ENCODE data around the gene PDE6D.
A peak's percentile ranks its signal among the peaks of the same experiment; 100 is the strongest.
"Not testable (repeated sequence)": the region's sequence is repeated elsewhere in the genome, so short reads cannot be mapped to it uniquely, and the experiment has no call there.

PDE6D gene

DNA sequence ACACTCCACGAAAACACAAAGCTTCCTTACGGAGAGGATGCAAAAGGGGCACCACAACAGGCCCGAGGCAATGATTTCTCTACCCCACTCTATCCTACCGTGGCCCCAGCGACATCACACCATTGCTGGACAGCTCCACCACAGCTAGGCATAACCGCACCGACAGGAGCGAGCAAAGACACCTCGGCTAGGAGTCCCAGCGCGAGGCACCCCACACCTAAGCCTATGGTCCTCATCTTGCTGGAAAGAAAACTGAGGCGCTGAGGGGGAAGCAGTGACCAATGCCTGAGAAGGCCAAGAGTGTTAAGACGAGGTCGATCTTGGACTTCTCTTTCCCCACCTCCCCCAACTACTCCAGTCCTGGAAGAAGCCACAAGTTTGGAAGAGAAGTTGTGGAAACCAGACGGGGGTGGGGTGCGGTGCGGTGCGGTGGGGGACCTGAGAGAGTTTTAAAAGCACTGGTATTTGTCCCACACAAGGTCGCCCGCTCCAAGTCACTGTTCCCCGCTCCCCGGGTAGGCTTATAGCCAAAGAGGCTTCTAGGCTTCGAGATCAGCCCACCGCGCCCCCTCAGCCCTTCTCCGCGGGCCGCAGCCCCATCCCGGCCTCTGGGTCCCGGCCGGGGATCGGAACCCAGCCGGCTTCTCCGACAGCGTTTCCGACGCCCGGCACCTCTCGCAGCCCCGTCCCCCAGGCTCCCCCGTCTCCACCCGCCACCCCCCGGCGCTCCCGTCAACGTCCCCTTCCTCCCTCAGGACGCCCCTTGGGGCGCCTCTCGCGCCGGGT lies 766 bp downstream of the PDE6D start:
- DNase-seq: no peak

DNA sequence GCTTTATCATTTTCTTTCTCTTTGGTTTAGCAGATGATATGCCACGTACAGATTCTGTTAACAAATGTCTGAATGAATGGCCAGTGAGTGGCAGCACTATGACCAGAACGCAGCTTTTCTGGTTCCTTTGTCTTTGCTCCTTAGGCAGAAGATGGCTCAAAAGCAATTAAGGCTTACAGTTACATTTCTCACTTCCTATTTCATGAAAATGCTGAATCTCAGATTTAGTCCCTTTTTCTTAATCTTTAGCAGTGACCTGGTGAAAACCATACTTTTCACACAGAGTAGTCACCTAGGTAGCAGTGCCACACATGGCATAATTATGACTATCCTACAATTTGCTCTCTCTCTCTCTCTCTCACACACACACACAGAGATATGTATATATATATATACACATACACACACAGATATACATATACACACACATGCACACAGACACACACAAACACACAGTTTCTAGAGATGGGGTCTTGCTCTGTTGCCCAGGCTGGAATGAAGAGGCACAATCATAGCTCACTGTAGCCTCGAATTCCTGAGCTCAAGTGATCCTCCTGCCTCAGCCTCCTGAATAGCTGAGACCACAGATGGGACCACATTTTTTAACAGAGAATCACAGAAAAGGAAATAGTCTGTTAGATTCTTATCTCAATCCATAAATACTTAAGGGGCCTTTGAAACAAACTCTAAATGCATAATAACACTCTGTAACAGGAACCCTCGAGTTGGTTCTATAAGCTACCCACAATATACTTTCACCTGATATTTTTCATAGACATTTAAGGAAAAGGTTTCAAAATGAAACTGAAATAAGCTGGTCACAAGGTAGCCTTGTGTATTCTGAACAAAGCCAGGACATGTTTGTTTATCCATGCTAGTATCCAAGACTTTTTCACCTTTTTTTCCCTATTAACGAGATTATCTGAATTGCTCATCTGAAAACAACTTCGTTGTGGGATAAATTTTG lies 11.6 kb downstream of the PDE6D start:
- no peak for DNase-seq

DNA sequence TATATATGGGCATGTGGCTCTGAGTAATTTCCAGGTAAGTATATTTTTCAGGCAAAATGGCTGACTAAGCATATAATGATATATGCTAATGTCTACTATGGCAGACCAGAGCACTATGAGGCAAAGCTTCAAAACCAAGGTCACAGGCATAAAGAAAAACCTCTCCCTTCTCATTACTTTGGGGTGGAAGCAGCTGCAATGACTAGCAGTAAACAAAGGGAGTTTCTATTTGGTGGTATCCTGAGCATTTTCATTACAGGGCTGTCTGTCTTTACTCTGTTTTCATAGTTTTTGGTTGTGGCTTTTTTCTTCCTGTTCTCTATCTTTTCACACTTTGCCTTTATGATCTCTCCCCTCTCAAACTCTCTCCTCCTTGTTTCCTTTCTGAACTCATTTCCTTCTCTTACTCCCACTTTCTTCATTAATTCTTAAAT lies 15.6 kb downstream of the PDE6D start:
- no peak for DNase-seq

DNA sequence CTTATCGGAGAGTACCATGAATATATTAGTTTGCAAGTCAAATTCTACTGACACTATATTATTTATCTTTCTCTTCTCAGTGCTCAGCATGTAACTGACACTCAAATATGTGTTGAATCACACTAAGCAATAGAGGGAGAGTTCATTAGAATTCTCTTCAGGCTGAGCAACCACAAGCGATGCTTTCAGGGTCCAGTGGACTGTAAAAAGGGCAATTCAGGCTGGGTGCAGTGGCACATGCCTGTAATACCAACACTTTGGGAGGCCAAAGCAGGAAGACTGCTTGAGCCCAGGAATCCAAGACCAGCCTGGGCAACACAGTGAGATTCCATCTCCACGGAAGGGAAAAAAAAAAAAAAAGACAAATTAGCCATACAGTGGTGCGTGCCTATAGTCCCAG lies 16.3 kb downstream of the PDE6D start:
- peak in 25 of 56 donors; percentile 2 to 62 (median 14) for DNase-seq

DNA sequence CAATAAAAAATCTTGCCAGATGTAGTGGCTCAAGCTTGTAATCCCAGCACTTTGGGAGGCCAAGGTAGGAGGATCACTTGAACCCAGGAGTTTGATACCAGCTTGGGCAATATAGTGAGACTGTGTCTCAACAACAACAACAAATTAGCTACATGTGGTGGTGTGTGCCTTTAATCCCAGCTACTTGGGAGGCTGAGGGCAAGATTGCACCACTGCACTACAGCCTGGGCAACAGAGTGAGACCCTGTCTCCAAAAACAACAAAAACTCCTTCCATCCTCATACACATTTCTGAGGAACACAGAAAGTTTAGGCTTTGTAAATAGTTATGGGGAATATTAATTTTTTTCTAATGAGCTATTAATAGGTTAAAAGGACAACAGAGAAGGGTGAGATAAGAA lies 17.0 kb downstream of the PDE6D start:
- no peak for DNase-seq

DNA sequence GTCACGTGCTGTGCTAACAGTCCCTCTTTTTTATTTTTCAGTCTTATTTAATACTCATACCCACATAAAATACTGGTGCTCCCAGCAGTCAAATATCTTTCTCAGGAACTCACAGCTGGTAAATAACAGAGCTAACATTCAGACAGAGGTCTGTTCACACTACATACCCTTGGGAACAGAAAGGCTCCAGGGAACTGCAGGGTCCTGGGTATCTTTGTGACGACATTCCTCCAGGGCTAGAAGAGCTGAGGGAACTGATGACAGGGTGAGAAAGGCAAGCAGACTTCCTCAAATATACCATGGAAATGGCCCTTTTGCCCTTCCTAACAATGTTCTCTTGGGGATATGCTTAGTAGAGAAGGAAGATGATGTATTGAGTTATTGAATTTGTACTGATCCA lies 19.3 kb downstream of the PDE6D start:
- no peak for DNase-seq

DNA sequence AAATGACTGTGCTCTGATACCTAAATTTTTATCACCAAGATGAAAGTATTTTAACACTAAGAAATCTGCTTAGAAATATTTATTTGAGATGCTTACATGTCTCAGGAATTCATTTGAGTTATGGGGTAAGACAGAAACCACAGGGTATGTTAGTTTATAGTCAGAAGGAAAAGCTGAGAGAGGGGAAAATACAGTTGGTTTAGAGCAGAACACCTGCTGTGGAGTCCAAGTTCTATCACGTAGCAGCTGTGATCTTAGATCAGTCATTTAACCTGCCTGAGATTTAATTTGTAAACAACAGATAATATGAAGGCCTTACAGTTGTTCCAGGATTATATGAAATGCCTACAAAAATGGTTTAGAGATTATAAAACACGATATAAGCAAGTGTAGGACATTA lies 29.0 kb downstream of the PDE6D start:
- no peak for DNase-seq

DNA sequence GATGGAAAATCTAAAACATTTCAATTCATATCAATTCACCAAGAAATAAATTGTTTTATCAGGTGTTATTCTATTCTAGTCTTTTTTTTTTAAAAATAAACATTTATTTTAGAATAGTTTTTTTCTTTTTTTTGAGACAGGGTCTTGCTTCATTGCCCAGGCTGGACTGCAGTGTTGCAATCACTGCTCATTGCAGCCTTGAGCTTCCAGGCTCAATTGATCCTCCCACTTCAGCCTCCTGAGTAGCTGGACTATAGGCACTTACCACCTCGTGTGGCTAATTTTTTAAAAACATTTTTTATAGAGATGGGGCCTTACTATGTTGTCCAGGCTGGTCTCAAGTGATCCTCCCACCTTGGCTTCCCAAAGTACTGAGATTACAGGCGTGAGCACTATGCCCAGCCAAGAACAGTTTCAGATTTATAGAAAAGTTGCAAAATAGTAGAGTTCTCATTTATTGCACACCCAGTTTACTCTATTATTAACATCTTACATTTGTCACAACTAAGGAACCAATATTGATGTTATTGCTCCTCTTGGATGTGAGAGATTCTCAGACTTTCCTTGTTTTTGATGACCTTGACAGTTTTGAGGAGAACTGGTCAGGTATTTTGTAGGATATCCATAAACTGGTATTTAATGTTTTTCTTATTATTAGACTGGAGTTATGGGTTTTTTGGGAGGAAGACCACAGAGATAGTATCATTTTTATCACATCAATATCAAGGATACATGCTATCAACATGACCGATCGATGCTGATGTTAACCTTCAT lies 29.9 kb downstream of the PDE6D start:
- DNase-seq: no peak

DNA sequence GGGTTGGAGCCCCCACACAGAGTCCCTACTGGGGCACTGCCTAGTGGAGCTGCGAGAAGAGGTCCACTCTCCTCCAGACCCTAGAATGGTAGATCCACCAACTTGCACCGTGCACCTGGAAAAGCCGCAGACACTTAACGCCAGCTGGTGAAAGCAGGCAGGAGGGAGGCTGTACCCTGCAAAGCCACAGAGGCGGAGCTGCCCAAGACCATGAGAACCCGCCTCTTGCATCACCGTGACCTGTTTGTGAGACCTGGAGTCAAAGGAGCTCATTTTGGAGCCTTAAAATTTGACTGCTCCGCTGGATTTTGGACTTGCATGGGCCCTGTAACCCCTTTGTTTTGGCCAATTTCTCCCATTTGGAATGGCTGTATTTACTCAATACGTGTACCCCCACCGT lies 32.1 kb downstream of the PDE6D start:
- DNase-seq: not testable (repeated sequence)

DNA sequence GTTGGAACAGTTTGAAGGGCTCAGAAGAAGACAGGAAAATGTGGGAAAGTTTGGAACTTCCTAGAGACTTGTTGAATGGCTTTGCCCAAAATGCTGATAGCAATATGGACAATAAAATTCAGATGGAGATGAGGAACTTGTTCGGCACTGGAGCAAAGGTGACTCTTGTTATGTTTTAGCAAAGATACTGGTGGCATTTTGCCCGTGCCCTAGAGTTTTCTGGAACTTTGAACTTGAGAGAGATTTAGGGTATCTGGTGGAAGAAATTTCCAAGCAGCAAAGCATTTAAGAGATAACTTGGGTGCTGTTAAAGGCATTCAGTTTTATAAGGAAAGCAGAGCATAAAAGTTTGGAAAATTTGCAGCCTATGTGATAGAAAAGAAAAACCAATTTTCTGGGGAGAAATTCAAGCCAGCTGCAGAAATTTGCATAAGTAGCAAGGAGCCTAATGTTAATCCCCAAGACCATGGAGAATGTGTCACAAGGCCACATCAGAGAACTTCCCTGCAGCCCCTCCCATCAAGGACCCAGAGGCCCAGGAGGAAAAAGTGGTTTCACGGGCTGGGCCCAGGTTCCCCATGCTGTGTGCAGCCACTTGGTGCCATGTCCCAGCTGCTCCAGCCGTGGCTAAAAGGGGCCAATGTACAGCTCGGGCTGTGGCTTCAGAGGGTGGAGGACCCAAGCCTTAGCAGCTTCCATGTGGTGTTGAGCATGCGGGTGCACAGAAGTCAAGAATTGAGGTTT lies 32.8 kb downstream of the PDE6D start:
- DNase-seq: not testable (repeated sequence)

DNA sequence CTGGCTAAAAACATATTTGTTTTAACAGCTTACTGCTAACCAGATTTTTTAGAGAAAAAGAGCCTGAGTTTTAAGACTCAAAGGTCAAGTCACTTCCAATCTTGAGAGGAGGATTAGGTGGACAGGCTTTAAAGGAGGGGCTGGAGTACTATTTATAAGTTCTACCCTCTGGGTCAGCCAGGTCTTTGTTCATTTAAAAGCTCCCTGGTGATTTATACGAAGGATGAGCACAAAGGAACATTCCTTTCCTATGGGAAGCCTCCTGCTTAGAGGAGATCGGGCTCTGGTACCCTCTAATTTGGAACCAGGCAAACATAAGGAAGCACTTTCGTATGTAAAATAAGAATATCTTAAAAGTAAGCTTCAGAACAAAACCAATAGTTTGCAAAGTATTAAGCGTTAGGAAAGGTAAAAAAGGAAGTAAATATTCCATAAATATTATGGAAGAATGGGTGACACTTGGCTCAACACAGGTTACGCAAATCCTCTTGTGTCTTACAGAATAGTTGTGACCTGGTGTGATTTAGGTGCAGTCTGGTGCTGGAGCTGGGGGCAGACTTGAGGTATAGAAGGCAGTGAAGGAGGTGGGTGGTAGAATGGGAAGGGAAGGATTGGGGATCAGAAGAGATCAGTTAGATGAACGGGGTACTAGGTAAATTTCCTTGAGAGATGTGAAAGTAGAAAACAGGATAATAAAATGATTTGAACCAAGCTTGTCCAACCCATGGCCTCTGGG lies 35.6 kb downstream of the PDE6D start:
- DNase-seq: no peak

DNA sequence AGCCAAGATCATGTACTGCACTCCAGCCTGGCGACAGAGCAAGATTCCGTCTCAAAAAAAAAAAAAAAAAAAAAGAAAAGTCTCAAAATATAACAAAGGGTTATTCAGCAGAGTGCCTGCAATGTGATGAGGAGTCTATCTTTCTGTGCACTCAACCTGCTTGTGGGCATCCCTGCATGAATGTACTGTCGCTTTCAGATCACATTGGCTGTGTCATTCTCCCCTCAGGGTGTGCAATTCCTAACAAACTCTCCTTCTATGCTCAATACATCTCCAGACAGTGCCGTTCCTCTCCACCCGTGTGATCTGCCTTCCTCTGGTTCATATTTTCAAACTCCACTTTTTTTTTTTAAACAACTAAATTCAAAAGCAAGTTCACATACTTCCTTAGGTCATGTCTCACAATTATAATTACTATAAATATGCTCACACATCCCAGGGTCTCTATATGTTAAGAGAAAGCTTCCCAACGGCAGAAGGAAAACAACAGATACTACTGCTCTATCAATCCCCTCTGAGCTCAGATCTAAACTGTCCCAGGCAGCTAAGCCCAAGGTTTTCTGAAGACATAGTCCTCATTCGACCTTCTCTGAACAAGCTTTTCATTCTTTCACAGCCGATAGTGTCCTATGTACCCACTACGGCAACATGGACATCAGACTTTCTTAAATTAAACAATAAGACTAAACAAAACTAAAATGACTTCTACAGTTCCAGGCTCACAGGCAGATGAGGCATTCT lies 37.5 kb downstream of the PDE6D start:
- DNase-seq: no peak

DNA sequence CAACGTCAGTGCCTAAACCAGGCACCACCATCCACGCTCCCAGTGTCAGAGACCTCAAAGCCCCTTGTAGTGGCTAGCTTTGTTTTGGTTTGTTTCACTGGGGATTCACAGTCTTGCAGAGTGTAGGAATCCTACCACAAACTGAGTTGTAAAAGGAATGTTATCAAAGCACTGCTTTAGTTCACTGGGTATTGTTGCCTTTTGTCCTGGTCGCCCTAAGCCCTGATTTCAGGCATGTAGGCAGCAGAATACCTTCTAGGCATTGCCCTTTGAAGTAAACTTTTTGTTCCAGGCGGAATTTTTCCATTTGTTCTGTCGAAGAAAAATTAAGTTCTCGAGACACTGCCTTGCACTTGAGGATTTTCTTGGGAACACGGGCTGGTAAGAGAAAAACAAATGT lies 43.3 kb downstream of the PDE6D start:
- DNase-seq: no peak

DNA sequence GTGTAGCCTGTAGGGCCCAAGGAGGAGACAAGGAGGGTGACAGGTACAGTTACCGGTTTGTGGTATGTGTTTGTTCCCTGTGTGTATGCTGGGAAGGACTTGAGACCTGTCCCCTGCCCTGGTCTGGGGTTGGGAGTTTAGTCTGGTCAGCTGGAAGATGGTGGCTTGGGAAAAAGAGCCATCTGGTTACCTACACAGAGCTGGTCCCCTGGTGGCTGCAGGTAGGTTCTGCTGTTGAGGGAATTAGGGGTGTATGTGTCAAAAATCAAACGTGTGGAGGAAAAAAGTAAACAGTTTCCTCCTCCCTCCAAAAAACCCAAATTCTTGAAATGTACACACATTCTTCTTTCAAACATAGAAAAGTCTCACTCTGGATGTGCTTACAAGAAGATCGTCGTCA lies 48.5 kb downstream of the PDE6D start:
- no peak for DNase-seq

DNA sequence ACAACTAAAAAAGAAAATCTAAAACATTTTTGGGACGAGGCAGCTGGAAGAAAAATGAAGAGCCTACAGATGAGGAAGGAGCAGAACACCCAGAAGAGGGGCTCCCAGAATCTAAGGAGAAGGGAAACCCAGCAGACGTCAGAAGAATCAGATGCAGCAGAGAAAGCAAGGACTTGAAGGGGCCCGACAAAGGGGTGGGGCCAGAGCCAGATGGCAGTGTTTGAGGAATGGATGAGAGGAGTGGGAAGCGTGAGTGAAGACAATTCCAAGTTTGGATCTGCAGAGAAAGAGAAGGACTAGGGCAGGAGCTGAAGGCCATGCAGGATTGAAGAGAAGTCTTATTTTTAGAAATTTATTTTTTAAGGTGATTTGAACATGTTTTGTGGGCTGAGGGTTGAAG lies 53.5 kb downstream of the PDE6D start:
- DNase-seq: peak in 1 of 56 donors; percentile 13

DNA sequence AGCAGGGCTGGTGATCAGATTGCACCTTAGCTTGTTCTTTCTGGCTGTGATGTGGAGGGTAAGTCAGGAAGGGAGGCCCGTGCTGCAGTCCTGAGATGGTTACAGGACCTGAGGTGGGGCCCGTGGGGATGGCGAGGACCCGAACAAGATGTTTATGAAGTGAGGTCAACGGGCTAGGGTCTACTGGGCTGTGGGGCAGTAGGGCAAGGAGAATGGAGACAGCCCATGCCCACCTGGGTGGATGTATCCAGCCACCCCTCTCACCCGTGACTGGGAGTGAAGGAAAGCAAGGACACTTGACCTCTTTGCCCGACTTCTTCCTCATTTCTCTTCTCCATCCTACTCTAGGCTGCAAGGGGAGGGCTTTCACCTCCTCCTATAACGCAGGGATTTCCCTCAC lies 54.8 kb downstream of the PDE6D start:
- no peak for DNase-seq

DNA sequence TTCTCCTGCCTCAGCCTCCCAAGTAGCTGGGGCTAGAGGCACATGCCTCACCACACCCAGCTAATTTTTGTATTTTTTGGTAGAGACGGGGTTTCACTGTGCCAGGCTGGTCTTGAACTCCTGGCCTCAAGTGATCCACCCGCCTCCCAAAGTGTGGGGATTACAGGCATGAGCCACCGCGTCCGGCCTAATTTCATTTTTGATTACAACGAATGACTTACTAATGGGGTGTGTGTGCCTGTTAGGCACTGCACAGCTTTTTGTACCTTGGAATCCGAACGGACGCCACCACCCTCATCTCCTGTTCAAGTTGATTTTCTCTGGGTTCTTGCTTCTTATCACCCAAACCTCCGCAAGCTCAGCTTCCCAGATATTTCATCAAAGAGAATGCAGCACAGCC lies 55.6 kb downstream of the PDE6D start:
- no peak for DNase-seq

DNA sequence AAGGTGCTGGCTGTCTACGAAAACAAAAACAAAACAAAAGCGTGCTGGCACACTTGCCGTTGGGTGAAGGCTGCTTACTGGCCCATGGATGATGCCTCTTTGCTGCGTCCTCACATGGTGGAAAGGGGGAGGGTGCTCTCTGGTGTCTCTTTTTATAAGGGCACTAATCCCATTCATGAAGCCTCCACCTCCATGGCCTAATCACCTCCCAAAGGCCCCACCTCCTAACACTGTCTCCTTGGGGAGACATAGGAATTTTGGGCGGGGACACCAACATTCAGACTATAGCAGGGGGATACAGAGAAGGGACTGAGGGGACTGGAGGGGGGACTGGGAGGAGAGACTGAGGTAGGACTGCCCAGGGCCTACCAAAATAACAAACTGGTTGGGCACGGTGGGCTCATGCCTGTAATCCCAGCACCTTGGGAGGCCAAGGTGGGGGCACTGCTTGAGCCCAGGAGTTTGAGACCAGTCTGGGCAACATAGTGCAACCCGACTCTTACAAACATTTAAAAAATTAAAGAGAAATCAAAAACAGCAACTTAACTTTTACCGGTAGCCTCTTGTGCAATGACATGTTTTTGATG lies 58.3 kb downstream of the PDE6D start:
- no peak for DNase-seq

Measured in amygdala (tissue), 56 donors.